ENCODE measurements around the gene NPAS3. TPM values are rescaled to one million over a fixed set of nuclear protein-coding genes. Genes with fewer than 3 reads are reported as not detected.

Gene NPAS3
- total and polyA plus RNA-seq, 2 of the 13 experiments (the other 11 are each of a cell fraction or from before 2014, with no cell fraction given): not detected

DNA sequence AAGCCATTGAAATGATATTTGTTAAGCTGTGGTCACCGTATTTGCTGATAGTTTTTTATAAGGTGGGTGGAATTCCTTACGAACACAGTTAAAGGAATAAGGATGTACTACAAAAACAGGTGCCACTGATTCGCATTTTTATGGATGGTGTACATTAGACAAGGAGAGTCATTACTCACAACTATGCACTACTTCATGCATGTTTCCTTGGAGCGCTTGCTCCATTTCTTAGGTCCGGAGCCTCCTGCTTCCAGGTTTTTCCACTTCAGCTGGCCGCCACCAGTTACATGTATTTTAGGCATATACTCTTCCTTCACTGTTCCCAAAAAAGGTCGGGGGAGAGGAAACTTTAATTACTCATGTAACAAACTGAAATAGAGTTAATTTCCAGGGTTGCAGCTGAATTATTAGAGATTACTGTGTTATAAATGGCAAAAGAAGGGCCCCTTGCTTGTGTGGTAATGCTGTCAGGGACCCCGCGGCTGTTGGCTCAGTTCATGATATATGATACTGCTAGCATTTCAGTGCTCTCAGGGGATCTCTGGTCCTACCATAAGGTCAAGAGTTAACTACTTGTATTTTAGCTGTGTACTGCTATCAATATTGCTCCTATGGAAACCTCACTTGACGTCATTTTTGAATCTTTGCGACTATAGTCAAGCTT is 454.7 kb downstream of the NPAS3 start:
- ChIA-PET POLR2A (no interaction called here), CTCF (ENCODE audit: low intra/inter-chr PET ratio, low total read pairs) (no interaction called here)
- Histone ChIP-seq H4K20me1 (ENCODE audit: insufficient read depth, low read length) (no peaks in the 10 kb centered on the region), H3K27ac (ENCODE audit: extremely low read length, insufficient read depth, low read length) (no peak overlapping the region), H3K27me3 (ENCODE audit: control insufficient read depth in 1 of 2, insufficient read depth in 2 of 2, low read length in 2 of 2) (no peaks in the 10 kb centered on the region), H3K4me3 (replicated peaks in 1 of 3; ENCODE audit: insufficient read depth in 1 of 3, low read depth in 2 of 3, low read length in 3 of 3) (no peak overlapping the region), H3K4me1 (ENCODE audit: insufficient read depth, low read length) (no peaks in the 10 kb centered on the region), H2AFZ (ENCODE audit: low read length) (no peak overlapping the region), H3K36me3 (replicated peaks in 1 of 2; ENCODE audit: control insufficient read depth in 1 of 2, insufficient read depth in 2 of 2, low read length in 2 of 2) (no peaks in the 10 kb centered on the region), H3K9me3 (ENCODE audit: low read length) (no peaks in the 10 kb centered on the region), H3K4me2 (ENCODE audit: low read depth, low read length) (no peak overlapping the region), H3K79me2 (ENCODE audit: insufficient read depth, low read length) (no peaks in the 10 kb centered on the region), H3K9ac (ENCODE audit: insufficient read depth, low read depth, low read length) (no peak overlapping the region)
- DNase-seq (ENCODE audit: low spot score) (no peak), ATAC-seq (no peak), FAIRE-seq (no peak)
- no TSS peak for BruUV-seq (replicated peaks)
- intact Hi-C loops (cut with micrococcal nuclease; ENCODE audit: unreplicated experiment): no loop called here
- TF ChIP-seq ZNF3 (CRISPR knock-in tag; IDR thresholded peaks at IDR 0.05): no peak
- no peak for TF ChIP-seq TGIF2 (CRISPR knock-in tag; IDR thresholded peaks at IDR 0.05)
- no peak for TF ChIP-seq RFX5 (IDR thresholded peaks at IDR 0.05; ENCODE audit: low read depth, low read length)
- no peak for TF ChIP-seq XRCC5 (optimal IDR thresholded peaks at IDR 0.05; ENCODE audit: low read length)
- TF ChIP-seq ZNF180 (CRISPR knock-in tag; IDR thresholded peaks at IDR 0.05; ENCODE audit: borderline replicate concordance, low read depth): no peak
- TF ChIP-seq SYNCRIP (IDR thresholded peaks at IDR 0.05; ENCODE audit: insufficient read depth, low read depth, low read length): no peak
- TF ChIP-seq TMF1 (CRISPR knock-in tag; IDR thresholded peaks at IDR 0.05; ENCODE audit: low read depth): no peak
- no peak for TF ChIP-seq MED13 (CRISPR knock-in tag; IDR thresholded peaks at IDR 0.05)
- TF ChIP-seq ZNF7 (CRISPR knock-in tag; IDR thresholded peaks at IDR 0.05): no peak
- TF ChIP-seq, protein P1, sequence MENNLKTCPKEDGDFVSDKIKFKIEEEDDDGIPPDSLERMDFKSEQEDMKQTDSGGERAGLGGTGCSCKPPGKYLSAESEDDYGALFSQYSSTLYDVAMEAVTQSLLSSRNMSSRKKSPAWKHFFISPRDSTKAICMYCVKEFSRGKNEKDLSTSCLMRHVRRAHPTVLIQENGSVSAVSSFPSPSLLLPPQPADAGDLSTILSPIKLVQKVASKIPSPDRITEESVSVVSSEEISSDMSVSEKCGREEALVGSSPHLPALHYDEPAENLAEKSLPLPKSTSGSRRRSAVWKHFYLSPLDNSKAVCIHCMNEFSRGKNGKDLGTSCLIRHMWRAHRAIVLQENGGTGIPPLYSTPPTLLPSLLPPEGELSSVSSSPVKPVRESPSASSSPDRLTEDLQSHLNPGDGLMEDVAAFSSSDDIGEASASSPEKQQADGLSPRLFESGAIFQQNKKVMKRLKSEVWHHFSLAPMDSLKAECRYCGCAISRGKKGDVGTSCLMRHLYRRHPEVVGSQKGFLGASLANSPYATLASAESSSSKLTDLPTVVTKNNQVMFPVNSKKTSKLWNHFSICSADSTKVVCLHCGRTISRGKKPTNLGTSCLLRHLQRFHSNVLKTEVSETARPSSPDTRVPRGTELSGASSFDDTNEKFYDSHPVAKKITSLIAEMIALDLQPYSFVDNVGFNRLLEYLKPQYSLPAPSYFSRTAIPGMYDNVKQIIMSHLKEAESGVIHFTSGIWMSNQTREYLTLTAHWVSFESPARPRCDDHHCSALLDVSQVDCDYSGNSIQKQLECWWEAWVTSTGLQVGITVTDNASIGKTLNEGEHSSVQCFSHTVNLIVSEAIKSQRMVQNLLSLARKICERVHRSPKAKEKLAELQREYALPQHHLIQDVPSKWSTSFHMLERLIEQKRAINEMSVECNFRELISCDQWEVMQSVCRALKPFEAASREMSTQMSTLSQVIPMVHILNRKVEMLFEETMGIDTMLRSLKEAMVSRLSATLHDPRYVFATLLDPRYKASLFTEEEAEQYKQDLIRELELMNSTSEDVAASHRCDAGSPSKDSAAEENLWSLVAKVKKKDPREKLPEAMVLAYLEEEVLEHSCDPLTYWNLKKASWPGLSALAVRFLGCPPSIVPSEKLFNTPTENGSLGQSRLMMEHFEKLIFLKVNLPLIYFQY (CRISPR knock-in tag; IDR thresholded peaks at IDR 0.05; ENCODE audit: borderline replicate concordance): no peak
- TF ChIP-seq, protein P2, sequence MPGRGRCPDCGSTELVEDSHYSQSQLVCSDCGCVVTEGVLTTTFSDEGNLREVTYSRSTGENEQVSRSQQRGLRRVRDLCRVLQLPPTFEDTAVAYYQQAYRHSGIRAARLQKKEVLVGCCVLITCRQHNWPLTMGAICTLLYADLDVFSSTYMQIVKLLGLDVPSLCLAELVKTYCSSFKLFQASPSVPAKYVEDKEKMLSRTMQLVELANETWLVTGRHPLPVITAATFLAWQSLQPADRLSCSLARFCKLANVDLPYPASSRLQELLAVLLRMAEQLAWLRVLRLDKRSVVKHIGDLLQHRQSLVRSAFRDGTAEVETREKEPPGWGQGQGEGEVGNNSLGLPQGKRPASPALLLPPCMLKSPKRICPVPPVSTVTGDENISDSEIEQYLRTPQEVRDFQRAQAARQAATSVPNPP (CRISPR knock-in tag; IDR thresholded peaks at IDR 0.05): no peak
- no peak for TF ChIP-seq RFXAP (CRISPR knock-in tag; IDR thresholded peaks at IDR 0.05; ENCODE audit: borderline replicate concordance)
- no peak for TF ChIP-seq RFX3 (CRISPR knock-in tag; IDR thresholded peaks at IDR 0.05)
- in situ Hi-C loops (cut with HindIII; ENCODE audit: extremely low pct_ligation_motif_present, low pct_unique_long_range_greater_than_20kb): no loop called here
- WGBS (ENCODE audit: low lambda C conversion rate): 39% methylated on average over 11 of the region's 11 CpGs

Measured in HepG2 (cell line).